GM13976 (cell line): ENCODE results near the gene ACACA.

Source experiments
- DNase-seq: peaks from one replicate; pipeline ENCODE4 v3.0.0; 2012; ENCODE audit warnings: low spot score
- in situ Hi-C: fragments of 300-500 bp; cut with MboI; formaldehyde crosslinking; loops from one replicate; pipeline ENCODE4 v1.12.0; 2022; ENCODE audit warnings: low sequenced_read_pairs, mixed read lengths, inconsistent platforms; ENCODE audit not compliant: unreplicated experiment
- TF ChIP-seq, protein P1 (sequence below): IDR thresholded peaks from 2 replicates; pipeline ENCODE4 v1.5.1; 2012; ENCODE audit warnings: borderline replicate concordance, mild to moderate bottlenecking; ENCODE audit not compliant: insufficient read depth; ENCODE audit errors: extremely low read depth, missing control alignments, control extremely low read depth

The ACACA gene

DNA sequence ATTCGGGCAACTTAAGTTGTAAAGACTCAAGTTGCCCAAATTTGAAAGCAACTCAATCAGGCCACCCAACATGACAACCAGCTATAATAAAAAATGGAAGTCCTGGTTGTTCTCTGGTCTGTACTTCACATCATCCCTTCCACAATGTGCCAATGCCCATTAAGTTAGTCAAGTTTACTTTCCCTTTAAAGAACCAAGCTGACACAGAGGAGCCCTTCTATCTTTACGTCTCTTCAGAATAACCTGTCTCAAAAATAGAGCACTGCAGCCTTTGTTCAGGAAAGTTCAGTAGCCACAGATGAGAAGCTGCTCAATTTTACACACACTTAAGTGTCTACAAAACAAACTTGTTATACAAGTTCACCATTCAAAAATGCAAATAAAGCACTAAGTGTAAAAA, 106.0 kb downstream of the ACACA start:
- no peak for DNase-seq
- TF ChIP-seq, protein P1, sequence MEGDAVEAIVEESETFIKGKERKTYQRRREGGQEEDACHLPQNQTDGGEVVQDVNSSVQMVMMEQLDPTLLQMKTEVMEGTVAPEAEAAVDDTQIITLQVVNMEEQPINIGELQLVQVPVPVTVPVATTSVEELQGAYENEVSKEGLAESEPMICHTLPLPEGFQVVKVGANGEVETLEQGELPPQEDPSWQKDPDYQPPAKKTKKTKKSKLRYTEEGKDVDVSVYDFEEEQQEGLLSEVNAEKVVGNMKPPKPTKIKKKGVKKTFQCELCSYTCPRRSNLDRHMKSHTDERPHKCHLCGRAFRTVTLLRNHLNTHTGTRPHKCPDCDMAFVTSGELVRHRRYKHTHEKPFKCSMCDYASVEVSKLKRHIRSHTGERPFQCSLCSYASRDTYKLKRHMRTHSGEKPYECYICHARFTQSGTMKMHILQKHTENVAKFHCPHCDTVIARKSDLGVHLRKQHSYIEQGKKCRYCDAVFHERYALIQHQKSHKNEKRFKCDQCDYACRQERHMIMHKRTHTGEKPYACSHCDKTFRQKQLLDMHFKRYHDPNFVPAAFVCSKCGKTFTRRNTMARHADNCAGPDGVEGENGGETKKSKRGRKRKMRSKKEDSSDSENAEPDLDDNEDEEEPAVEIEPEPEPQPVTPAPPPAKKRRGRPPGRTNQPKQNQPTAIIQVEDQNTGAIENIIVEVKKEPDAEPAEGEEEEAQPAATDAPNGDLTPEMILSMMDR = no peak
- in situ Hi-C loops = no loop called here

DNA sequence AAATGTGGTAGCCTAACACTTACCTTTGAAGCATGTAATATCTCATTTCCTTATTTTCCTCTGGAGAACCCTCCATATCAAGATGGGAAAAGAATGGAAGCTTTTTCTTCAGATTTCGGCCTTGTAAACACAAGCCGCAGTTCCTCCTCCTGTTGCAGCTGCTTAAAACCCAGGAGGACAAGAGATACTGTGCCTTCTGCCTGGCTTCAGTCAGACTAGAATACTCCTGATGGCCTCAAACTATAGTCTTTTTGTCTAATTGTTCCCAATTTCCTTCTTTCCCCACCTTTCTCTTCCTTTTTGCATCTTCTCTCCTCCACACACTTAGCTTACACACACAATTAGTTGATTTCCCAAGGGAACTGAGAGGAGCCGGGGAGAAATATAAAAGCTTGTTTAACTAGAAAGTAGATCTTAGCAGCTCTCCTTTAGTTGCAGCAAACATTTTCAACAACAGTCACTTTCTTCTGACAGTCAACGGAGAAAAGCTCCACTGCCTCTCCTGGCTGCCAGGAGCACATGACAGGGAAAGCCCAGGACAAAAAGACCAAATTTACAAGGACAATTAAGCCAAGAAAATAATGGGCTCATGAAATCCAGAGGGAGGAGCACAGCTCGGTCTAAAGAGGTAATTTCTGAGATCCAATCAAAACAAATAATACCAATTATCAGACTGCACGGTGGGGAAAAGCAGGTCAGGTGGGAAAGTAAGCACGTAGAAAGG, 107.2 kb downstream of the ACACA start:
- TF ChIP-seq, protein P1 = no peak
- DNase-seq = no peak
- in situ Hi-C loops = no loop called here

DNA sequence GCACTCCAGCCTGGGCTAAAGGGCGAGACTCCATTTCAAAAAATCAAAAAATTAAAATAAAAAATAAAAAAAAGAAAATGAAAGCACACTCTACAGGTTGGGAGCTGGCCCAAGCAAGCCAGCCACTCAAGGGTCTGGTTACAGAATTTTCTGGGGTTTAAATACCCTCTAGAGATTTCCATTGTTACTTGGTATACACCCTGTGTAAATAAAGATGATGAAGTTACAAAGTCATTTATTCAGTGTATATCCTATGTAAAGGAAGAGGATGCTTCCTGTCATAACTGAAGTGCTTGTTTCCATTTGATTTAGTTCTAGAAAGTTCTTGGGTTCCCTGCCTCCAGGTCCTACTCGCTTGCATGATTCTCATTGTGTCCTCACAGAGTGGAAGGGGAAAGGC, 110.7 kb downstream of the ACACA start:
- no peak for DNase-seq
- in situ Hi-C loops = no loop called here
- TF ChIP-seq, protein P1 = no peak

DNA sequence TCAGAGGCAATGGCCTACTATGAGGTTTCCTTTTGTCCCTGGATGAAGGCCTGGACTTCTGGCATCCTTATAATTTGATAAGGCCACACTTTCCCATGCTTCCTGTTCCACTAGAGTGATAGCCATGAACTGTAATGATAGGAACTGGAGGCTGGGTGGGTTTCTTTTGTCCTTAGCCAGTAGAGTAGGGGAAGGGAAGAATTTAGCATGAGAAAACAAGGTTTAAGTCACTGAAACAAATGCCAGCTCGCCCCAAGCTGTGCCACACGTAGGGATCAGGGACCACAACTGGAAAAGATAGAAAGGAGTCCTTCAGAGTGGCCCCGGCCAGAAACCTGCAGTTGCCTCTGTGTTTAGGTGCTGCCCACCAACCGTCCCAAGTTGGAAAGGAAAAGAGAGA, 111.7 kb downstream of the ACACA start:
- no peak for DNase-seq
- in situ Hi-C loops = no loop called here
- TF ChIP-seq, protein P1 = no peak

DNA sequence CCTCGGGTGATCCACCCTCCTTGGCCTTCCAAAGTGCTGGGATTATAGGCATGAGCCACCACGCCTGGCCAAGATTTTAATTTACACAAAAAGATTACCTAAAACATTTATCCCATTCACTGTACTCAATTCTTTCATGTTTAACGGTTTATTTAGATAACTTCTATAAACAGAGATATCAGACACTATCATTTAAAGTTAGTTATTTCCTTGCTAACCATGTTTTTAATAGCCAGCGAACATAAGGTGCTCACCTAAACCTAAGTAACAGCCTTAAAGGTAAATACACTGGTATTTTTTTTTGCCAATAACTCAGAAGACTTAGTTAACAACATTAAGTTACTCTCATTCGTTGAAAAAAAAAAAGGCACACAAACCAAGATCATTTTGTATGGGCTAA, 112.9 kb downstream of the ACACA start:
- no peak for DNase-seq
- TF ChIP-seq, protein P1 = no peak
- in situ Hi-C loops = no loop called here

DNA sequence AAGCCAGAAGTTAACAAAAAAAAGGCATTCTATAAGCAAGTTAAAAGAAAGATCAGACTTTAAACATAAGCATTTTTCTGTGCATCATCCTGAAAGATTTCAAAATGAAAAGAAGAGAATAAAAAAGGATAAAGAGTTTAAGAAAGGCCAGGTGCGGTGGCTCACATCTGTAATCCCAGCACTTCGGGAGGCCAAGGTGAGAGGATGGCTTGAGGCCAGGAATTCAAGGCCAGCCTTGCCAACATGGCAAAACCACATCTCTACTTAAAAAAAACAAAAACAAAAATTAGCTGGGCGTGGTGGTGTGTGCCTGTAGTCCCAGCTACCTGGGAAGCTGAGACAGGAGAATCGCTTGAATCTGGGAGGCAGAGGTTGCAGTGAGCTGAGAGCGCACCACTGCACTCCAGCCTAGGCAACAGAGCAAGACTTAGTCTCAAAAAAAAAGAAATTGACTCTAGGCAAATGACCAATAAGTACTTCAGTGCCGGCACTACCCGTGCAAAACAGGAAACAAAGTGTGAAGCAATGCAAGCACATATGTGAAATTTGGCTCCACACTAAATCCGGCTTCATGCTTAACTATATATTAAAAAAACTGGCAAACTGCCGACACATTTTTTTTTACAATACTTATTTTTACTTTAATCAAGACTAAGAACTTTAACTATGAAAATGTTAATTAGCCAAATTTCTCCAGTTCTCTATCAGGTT, 114.1 kb downstream of the ACACA start:
- in situ Hi-C loops = no loop called here
- no peak for DNase-seq
- TF ChIP-seq, protein P1 = no peak
